H9 (cell line): ENCODE data around the gene COX8A. TPM values are rescaled to one million over a fixed set of nuclear protein-coding genes. Genes with fewer than 3 reads are reported as not detected.

Experiments
- DNase-seq: peaks from one replicate; pipeline ENCODE4 v3.0.0-alpha.2; 2017
- H2AFZ ChIP-seq: one replicate; pipeline ENCODE4 v1.6.1; 2013; ENCODE audit warnings: mild to moderate bottlenecking, low read length, control low read depth, moderate library complexity
- H2AK5ac ChIP-seq: 2 replicates; pipeline ENCODE4 v1.6.1; 2013; ENCODE audit warnings: low read length, control low read depth, mixed read lengths; ENCODE audit not compliant: insufficient read length
- H2BK120ac ChIP-seq: one replicate; pipeline ENCODE4 v1.6.1; 2013; ENCODE audit warnings: low read depth, mild to moderate bottlenecking, low read length, control low read depth, inconsistent platforms; ENCODE audit not compliant: poor library complexity, severe bottlenecking
- H2BK12ac ChIP-seq: 2 replicates; pipeline ENCODE4 v1.6.1; 2013; ENCODE audit warnings: low read length, control low read depth, mixed read lengths, low read depth; ENCODE audit not compliant: insufficient read length
- H2BK15ac ChIP-seq: 2 replicates; pipeline ENCODE4 v1.6.1; 2013; ENCODE audit warnings: low read depth, low read length, control low read depth
- H2BK20ac ChIP-seq: one replicate; pipeline ENCODE4 v1.6.1; 2013; ENCODE audit warnings: low read depth, mild to moderate bottlenecking, low read length, control low read depth, inconsistent platforms; ENCODE audit not compliant: poor library complexity, severe bottlenecking
- H2BK5ac ChIP-seq: 2 replicates; pipeline ENCODE4 v1.6.1; 2013; ENCODE audit warnings: low read length, control low read depth, mixed read lengths; ENCODE audit not compliant: insufficient read length
- H3K14ac ChIP-seq: 2 replicates; pipeline ENCODE4 v1.6.1; 2013; ENCODE audit warnings: low read length, control low read depth; ENCODE audit not compliant: insufficient read depth
- H3K18ac ChIP-seq: 2 replicates; pipeline ENCODE4 v1.6.1; 2013; ENCODE audit warnings: low read depth, mild to moderate bottlenecking, mixed read lengths, low read length, control low read depth; ENCODE audit not compliant: insufficient read length
- H3K23ac ChIP-seq: 2 replicates; pipeline ENCODE4 v1.6.1; 2013; ENCODE audit warnings: low read length, control low read depth, mixed read lengths, low read depth; ENCODE audit not compliant: insufficient read length
- H3K23me2 ChIP-seq: 2 replicates; pipeline ENCODE4 v1.6.1; 2013; ENCODE audit warnings: low read depth, mild to moderate bottlenecking, mixed read lengths, low read length, control low read depth; ENCODE audit not compliant: insufficient read length, poor library complexity, severe bottlenecking
- H3K27ac ChIP-seq: 2 replicates; pipeline ENCODE4 v1.5.1; 2013; ENCODE audit warnings: low read length, control low read depth, mixed read lengths, low read depth; ENCODE audit not compliant: insufficient read length
- H3K27me3 ChIP-seq: 2 replicates; pipeline ENCODE4 v1.6.1; 2013; ENCODE audit warnings: low read length, control low read depth, inconsistent platforms; ENCODE audit not compliant: insufficient read depth
- H3K4ac ChIP-seq: 2 replicates; pipeline ENCODE4 v1.6.1; 2013; ENCODE audit warnings: low read depth, mild to moderate bottlenecking, control low read depth, inconsistent platforms, low read length, moderate library complexity
- H3K4me1 ChIP-seq: 2 replicates; pipeline ENCODE4 v1.6.1; 2013; ENCODE audit warnings: low read length, control low read depth, inconsistent platforms; ENCODE audit not compliant: insufficient read depth
- H3K4me2 ChIP-seq: 2 replicates; pipeline ENCODE4 v1.6.1; 2013; ENCODE audit warnings: low read length, control low read depth, mixed read lengths; ENCODE audit not compliant: insufficient read length, insufficient read depth
- H3K56ac ChIP-seq: 2 replicates; pipeline ENCODE4 v1.6.1; 2013; ENCODE audit warnings: low read depth, mild to moderate bottlenecking, mixed read lengths, low read length, control low read depth; ENCODE audit not compliant: insufficient read length
- H3K79me1 ChIP-seq: 2 replicates; pipeline ENCODE4 v1.6.1; 2013; ENCODE audit warnings: low read depth, mild to moderate bottlenecking, moderate library complexity, low read length, control low read depth, inconsistent platforms; ENCODE audit not compliant: insufficient read depth, poor library complexity, severe bottlenecking
- H3K79me2 ChIP-seq: 2 replicates; pipeline ENCODE4 v1.6.1; 2013; ENCODE audit warnings: low read length, control low read depth, inconsistent platforms; ENCODE audit not compliant: insufficient read depth
- H3K9ac ChIP-seq: 2 replicates; pipeline ENCODE4 v1.6.1; 2013; ENCODE audit warnings: low read length, control low read depth, mixed read lengths; ENCODE audit not compliant: insufficient read length; ENCODE audit errors: extremely low read depth
- H3K9me3 ChIP-seq: one replicate; pipeline ENCODE4 v1.6.1; 2013; ENCODE audit warnings: low read depth, low read length, inconsistent platforms; ENCODE audit not compliant: control insufficient read depth
- H3T11ph ChIP-seq: one replicate; pipeline ENCODE4 v1.6.1; 2013; ENCODE audit warnings: mild to moderate bottlenecking, low read length, control low read depth, inconsistent platforms
- H4K20me1 ChIP-seq: one replicate; pipeline ENCODE4 v1.6.1; 2013; ENCODE audit not compliant: control insufficient read depth, insufficient read length, insufficient read depth
- H4K5ac ChIP-seq: 2 replicates; pipeline ENCODE4 v1.6.1; 2013; ENCODE audit warnings: low read depth, mild to moderate bottlenecking, mixed read lengths, low read length, control low read depth; ENCODE audit not compliant: insufficient read length
- H4K8ac ChIP-seq: replicated peaks from 2 replicates; pipeline ENCODE4 v1.6.1; 2013; ENCODE audit warnings: low read length, control low read depth, mixed read lengths, low read depth; ENCODE audit not compliant: insufficient read length
- H4K91ac ChIP-seq: 2 replicates; pipeline ENCODE4 v1.6.1; 2013; ENCODE audit warnings: low read depth, mild to moderate bottlenecking, moderate library complexity, mixed read lengths, low read length, control low read depth; ENCODE audit not compliant: insufficient read length
- H3K27ac Mint-ChIP-seq, 3 experiments: 2 replicates in 2 of 3; 3 replicates in 1 of 3; pipeline ENCODE4 v1.8.0; 2020 to 2021; ENCODE audit warnings: mixed read lengths in 3 of 3, mild to moderate bottlenecking in 1 of 3, moderate library complexity in 1 of 3
- H3K27me3 Mint-ChIP-seq: 2 replicates; pipeline ENCODE4 v1.8.0; 2021; ENCODE audit warnings: low read depth, mild to moderate bottlenecking, moderate library complexity, mixed read lengths
- H3K36me3 Mint-ChIP-seq, 3 experiments: 2 replicates in 2 of 3; 3 replicates in 1 of 3; pipeline ENCODE4 v1.8.0; 2020 to 2021; ENCODE audit warnings: low read depth in 3 of 3, mixed read lengths in 3 of 3; ENCODE audit not compliant: insufficient read depth in 1 of 3
- H3K4me1 Mint-ChIP-seq, 2 experiments: 2 replicates each; pipeline ENCODE4 v1.8.0; 2020; ENCODE audit warnings: mixed read lengths in 2 of 2
- H3K4me3 Mint-ChIP-seq, 2 experiments: 2 replicates in 1 of 2; 3 replicates in 1 of 2; pipeline ENCODE4 v1.8.0; 2020 to 2021; ENCODE audit warnings: mild to moderate bottlenecking in 2 of 2, mixed read lengths in 2 of 2, moderate library complexity in 1 of 2
- H3K9me3 Mint-ChIP-seq, 2 experiments: 2 replicates in 1 of 2; 3 replicates in 1 of 2; pipeline ENCODE4 v1.8.0; 2020; ENCODE audit warnings: mild to moderate bottlenecking in 2 of 2, mixed read lengths in 2 of 2, moderate library complexity in 1 of 2
- CTCF ChIP-seq: fragments of 200-600 bp; sonication (generic); conservative IDR thresholded peaks from 3 replicates; pipeline ENCODE4 v1.8.0; 2021; ENCODE audit warnings: antibody characterized with exemption, mild to moderate bottlenecking
- WGBS: extraction: QIAGEN DNeasy Blood & Tissue Kit; methylation state at CpG from one replicate; pipeline ENCODE4 v1.1.7; 2013; ENCODE audit warnings: missing lambda C conversion rate, low lambda C conversion rate, mixed read lengths; ENCODE audit not compliant: insufficient read length; ENCODE audit errors: extremely low coverage; 5-methylcytosine and 5-hydroxymethylcytosine counted together
- total RNA-seq: library from RNA; stranded (reverse); gene quantifications from 2 replicates; pipeline ENCODE4 v1.2.1, GENCODE V29; 2021

Gene COX8A
- total RNA-seq, 1 experiment from 2014 or later: 429 TPM

GRCh38 chr11:63993100-63993499 lies 18.7 kb downstream of the COX8A start:
- H3K4ac ChIP-seq: no peak overlapping the region
- no peak overlapping the region for H3K14ac ChIP-seq
- DNase-seq: no peak
- H4K5ac ChIP-seq: no peak overlapping the region
- Mint-ChIP-seq H3K4me1 (peaks cover 2 to 8% of the 10 kb centered on the region in 2 experiments), H3K4me3 (no peak overlapping the region), H3K9me3 (no peaks in the 10 kb centered on the region; a peak in 1 of 5 replicates), H3K27me3 (no peaks in the 10 kb centered on the region), H3K36me3 (peaks cover 52 to 89% (median 83%) of the 10 kb centered on the region in 3 experiments; a peak in 6 of 7 replicates), H3K27ac (peak overlapping the region in 1 of 3 experiments; percentile 45; a peak in 3 of 7 replicates)
- no peak overlapping the region for H2BK12ac ChIP-seq
- no peak overlapping the region for H2BK20ac ChIP-seq
- H4K91ac ChIP-seq: no peak overlapping the region
- H2BK120ac ChIP-seq: no peak overlapping the region
- H3K9me3 ChIP-seq: no peaks in the 10 kb centered on the region
- H2BK5ac ChIP-seq: no peak overlapping the region
- H4K8ac ChIP-seq: no peak overlapping the region
- H3K79me2 ChIP-seq: no peaks in the 10 kb centered on the region; the same call in 1 of the 2 replicates
- no peaks in the 10 kb centered on the region for H3K27me3 ChIP-seq
- no peak overlapping the region for H3K9ac ChIP-seq
- H3K56ac ChIP-seq: no peak overlapping the region
- no peak overlapping the region for H3K4me2 ChIP-seq
- H3K18ac ChIP-seq: no peak overlapping the region
- no peaks in the 10 kb centered on the region for H4K20me1 ChIP-seq
- H2AFZ ChIP-seq: no peak overlapping the region
- no peaks in the 10 kb centered on the region for H3K23me2 ChIP-seq
- H3K79me1 ChIP-seq: peaks cover 12% of the 10 kb centered on the region
- no peak overlapping the region for H3T11ph ChIP-seq
- no peak for TF ChIP-seq CTCF
- H2AK5ac ChIP-seq: no peak overlapping the region
- H3K4me1 ChIP-seq: no peaks in the 10 kb centered on the region
- no peak overlapping the region for H3K23ac ChIP-seq
- no peak overlapping the region for H3K27ac ChIP-seq
- no peak overlapping the region for H2BK15ac ChIP-seq
- no CpG with 5 or more reads among the region's 5 CpGs for WGBS
